Panc1 (cell line): Measurements from ENCODE around the gene SCN8A. TPM values are rescaled to one million over a fixed set of nuclear protein-coding genes. Genes with fewer than 3 reads are reported as not detected.

Source experiments
- ATAC-seq: fragments of 200-7000 bp; cut with Tn5 transposase; 2 replicates; pipeline ENCODE4 v1.9.1; 2020; ENCODE audit warnings: mild to moderate bottlenecking, moderate library complexity
- BruUV-seq: library from RNA; stranded (reverse); fragments of 400-500 nt; replicated peaks from 2 replicates; lab custom pipeline; 2021; lab: Mats Ljungman, UMichigan
- CTCF ChIA-PET: fragments of 300-600 bp; sonication (Branson Sonifier 250); formaldehyde crosslinking; loops from one replicate; lab custom pipeline; 2022; ENCODE audit warnings: antibody characterized with exemption; lab: Charles Lee
- POLR2A ChIA-PET: fragments of 300-600 bp; sonication (Branson Sonifier 250); formaldehyde crosslinking; loops from one replicate; lab custom pipeline; 2022; ENCODE audit warnings: antibody characterized with exemption; lab: Charles Lee
- DNase-seq: peaks from one replicate; pipeline ENCODE4 v3.0.0-alpha.2; 2010; ENCODE audit warnings: low read depth, low spot score
- H3K27ac ChIP-seq: 2 replicates; pipeline ENCODE4 v1.5.1; 2011; ENCODE audit warnings: mild to moderate bottlenecking, low read length, inconsistent platforms
- H3K27me3 ChIP-seq: fragments of 200-500 bp; sonication (Bioruptor generic); 2 replicates; pipeline ENCODE4 v1.6.0; 2014; ENCODE audit warnings: low read length, inconsistent platforms; ENCODE audit not compliant: control insufficient read depth, insufficient read depth
- H3K36me3 ChIP-seq: fragments of 200-500 bp; sonication (Bioruptor generic); 2 replicates; pipeline ENCODE4 v1.5.1; 2014; ENCODE audit warnings: inconsistent platforms, mild to moderate bottlenecking, low read length, moderate library complexity; ENCODE audit not compliant: control insufficient read depth, insufficient read depth
- H3K4me1 ChIP-seq: 2 replicates; pipeline ENCODE4 v1.5.1; 2011; ENCODE audit warnings: inconsistent platforms, mild to moderate bottlenecking, low read length, moderate library complexity; ENCODE audit not compliant: control insufficient read depth, insufficient read depth
- H3K4me3 ChIP-seq, 2 experiments: 2 replicates each; pipeline ENCODE4 v1.5.1; 2011 to 2012; ENCODE audit warnings: low read depth in 2 of 2, low read length in 2 of 2, mild to moderate bottlenecking in 2 of 2, inconsistent platforms in 1 of 2, moderate library complexity in 1 of 2
- H3K9me3 ChIP-seq: fragments of 200-500 bp; sonication (Bioruptor generic); 2 replicates; pipeline ENCODE4 v1.5.1; 2014; ENCODE audit warnings: low read depth, mild to moderate bottlenecking, inconsistent platforms, low read length, moderate library complexity; ENCODE audit not compliant: control insufficient read depth, insufficient read depth
- POLR2AphosphoS5 ChIP-seq: IDR thresholded peaks from 2 replicates; pipeline ENCODE4 v1.6.1; 2012; ENCODE audit warnings: mild to moderate bottlenecking, low read depth, low read length, moderate library complexity
- SIN3A ChIP-seq: IDR thresholded peaks from 2 replicates; pipeline ENCODE4 v1.6.1; 2012; ENCODE audit warnings: low read depth, mild to moderate bottlenecking, low read length, moderate library complexity, borderline replicate concordance; ENCODE audit not compliant: insufficient read depth
- TCF7L2 ChIP-seq: IDR thresholded peaks from 2 replicates; pipeline ENCODE4 v1.6.1; 2011; ENCODE audit warnings: mild to moderate bottlenecking, low read depth, low read length, inconsistent platforms
- in situ Hi-C: cut with HindIII; loops from 2 replicates; pipeline ENCODE4 v1.10.0; 2016; ENCODE audit warnings: low sequenced_read_pairs, low pct_unique_long_range_greater_than_20kb
- intact Hi-C: fragments of 100-400 bp; cut with micrococcal nuclease; formaldehyde crosslinking; loops from one replicate; pipeline ENCODE4 v1.10.0; 2022; ENCODE audit not compliant: unreplicated experiment
- total RNA-seq: library from RNA; stranded (reverse); gene quantifications from one replicate; pipeline ENCODE4 v1.2.1, GENCODE V29; 2021; ENCODE audit not compliant: unreplicated experiment
- TF ChIP-seq, protein P1 (sequence below): fragments of 450-650 bp; IDR thresholded peaks from 2 replicates; pipeline ENCODE4 v1.5.1; 2017; ENCODE audit warnings: mild to moderate bottlenecking
- TF ChIP-seq, protein P2 (sequence below), 2 experiments: IDR thresholded peaks; 2 replicates each; pipeline ENCODE4 v1.6.1; 2011 to 2012; ENCODE audit warnings: low read depth in 2 of 2, control low read depth in 1 of 2, low read length in 1 of 2, mild to moderate bottlenecking in 1 of 2, moderate library complexity in 1 of 2; ENCODE audit not compliant: insufficient read depth in 1 of 2

SCN8A gene
- total RNA-seq, 1 experiment from 2014 or later, result 8.6 TPM

DNA sequence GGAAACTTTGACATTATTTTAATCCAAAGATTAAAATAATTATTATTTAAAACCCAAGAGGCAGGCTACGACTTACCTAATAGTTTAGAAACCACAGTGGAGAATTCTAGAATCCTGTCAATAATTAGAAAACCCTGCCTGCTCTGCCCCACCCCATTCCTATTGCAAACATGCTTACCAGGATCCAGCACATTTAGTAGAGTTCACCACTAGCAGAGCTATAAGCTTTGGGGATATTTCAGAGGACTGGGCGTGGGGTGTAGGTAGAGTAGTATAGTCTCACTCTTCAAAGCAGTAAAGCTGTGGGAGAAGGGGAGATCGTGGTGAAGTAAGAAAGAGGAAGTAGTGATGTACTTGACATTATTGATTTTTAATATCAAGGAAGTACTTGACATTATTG is 157.2 kb downstream of the SCN8A start:
- TF ChIP-seq TCF7L2 (no peak), SIN3A (no peak), POLR2AphosphoS5 (no peak)
- TF ChIP-seq, protein P1, sequence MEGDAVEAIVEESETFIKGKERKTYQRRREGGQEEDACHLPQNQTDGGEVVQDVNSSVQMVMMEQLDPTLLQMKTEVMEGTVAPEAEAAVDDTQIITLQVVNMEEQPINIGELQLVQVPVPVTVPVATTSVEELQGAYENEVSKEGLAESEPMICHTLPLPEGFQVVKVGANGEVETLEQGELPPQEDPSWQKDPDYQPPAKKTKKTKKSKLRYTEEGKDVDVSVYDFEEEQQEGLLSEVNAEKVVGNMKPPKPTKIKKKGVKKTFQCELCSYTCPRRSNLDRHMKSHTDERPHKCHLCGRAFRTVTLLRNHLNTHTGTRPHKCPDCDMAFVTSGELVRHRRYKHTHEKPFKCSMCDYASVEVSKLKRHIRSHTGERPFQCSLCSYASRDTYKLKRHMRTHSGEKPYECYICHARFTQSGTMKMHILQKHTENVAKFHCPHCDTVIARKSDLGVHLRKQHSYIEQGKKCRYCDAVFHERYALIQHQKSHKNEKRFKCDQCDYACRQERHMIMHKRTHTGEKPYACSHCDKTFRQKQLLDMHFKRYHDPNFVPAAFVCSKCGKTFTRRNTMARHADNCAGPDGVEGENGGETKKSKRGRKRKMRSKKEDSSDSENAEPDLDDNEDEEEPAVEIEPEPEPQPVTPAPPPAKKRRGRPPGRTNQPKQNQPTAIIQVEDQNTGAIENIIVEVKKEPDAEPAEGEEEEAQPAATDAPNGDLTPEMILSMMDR, result no peak
- TF ChIP-seq, protein P2, sequence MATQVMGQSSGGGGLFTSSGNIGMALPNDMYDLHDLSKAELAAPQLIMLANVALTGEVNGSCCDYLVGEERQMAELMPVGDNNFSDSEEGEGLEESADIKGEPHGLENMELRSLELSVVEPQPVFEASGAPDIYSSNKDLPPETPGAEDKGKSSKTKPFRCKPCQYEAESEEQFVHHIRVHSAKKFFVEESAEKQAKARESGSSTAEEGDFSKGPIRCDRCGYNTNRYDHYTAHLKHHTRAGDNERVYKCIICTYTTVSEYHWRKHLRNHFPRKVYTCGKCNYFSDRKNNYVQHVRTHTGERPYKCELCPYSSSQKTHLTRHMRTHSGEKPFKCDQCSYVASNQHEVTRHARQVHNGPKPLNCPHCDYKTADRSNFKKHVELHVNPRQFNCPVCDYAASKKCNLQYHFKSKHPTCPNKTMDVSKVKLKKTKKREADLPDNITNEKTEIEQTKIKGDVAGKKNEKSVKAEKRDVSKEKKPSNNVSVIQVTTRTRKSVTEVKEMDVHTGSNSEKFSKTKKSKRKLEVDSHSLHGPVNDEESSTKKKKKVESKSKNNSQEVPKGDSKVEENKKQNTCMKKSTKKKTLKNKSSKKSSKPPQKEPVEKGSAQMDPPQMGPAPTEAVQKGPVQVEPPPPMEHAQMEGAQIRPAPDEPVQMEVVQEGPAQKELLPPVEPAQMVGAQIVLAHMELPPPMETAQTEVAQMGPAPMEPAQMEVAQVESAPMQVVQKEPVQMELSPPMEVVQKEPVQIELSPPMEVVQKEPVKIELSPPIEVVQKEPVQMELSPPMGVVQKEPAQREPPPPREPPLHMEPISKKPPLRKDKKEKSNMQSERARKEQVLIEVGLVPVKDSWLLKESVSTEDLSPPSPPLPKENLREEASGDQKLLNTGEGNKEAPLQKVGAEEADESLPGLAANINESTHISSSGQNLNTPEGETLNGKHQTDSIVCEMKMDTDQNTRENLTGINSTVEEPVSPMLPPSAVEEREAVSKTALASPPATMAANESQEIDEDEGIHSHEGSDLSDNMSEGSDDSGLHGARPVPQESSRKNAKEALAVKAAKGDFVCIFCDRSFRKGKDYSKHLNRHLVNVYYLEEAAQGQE (IDR thresholded peaks at IDR 0.05; ENCODE audit: insufficient read depth in 1 of 2, low read depth in 2 of 2, low read length in 1 of 2), result no peak
- no peak for ATAC-seq
- no peak for DNase-seq
- CTCF ChIA-PET, result no interaction called here
- POLR2A ChIA-PET, result no interaction called here
- in situ Hi-C loops (no loop called here), intact Hi-C loops (no loop called here)
- Histone ChIP-seq H3K9me3 (no peaks in the 10 kb centered on the region), H3K27me3 (no peaks in the 10 kb centered on the region), H3K4me1 (no peaks in the 10 kb centered on the region), H3K4me3 (no peak overlapping the region), H3K36me3 (no peaks in the 10 kb centered on the region), H3K27ac (no peak overlapping the region)
- no TSS peak for BruUV-seq

- Histone ChIP-seq H3K4me1 (no peaks in the 10 kb centered on the region), H3K4me3 (no peak overlapping the region), H3K27ac (no peak overlapping the region), H3K36me3 (no peaks in the 10 kb centered on the region), H3K27me3 (no peaks in the 10 kb centered on the region), H3K9me3 (no peaks in the 10 kb centered on the region)
- DNase-seq (no peak), ATAC-seq (no peak)
- ChIA-PET POLR2A (no interaction called here), CTCF (no interaction called here)
- in situ Hi-C loops, result no loop called here
- no TSS peak for BruUV-seq
- no peak for TF ChIP-seq POLR2AphosphoS5
- intact Hi-C loops, result no loop called here
Observed at GRCh38 chr12:51749206-51749985, 158.4 kb downstream of the SCN8A start.

- TF ChIP-seq POLR2AphosphoS5, result no peak
- TF ChIP-seq TCF7L2, result no peak
- TF ChIP-seq SIN3A, result no peak
- TF ChIP-seq, protein P2 (IDR thresholded peaks at IDR 0.05; ENCODE audit: insufficient read depth in 1 of 2, low read depth in 2 of 2, low read length in 1 of 2), result no peak
- TF ChIP-seq, protein P1, result no peak
- ChIA-PET POLR2A (no interaction called here), CTCF (no interaction called here)
- Histone ChIP-seq H3K27ac (no peak overlapping the region), H3K4me3 (no peak overlapping the region), H3K36me3 (no peaks in the 10 kb centered on the region), H3K27me3 (no peaks in the 10 kb centered on the region), H3K4me1 (no peaks in the 10 kb centered on the region), H3K9me3 (no peaks in the 10 kb centered on the region)
- DNase-seq, result no peak
- no peak for ATAC-seq
- in situ Hi-C loops, result no loop called here
- BruUV-seq, result no TSS peak
- intact Hi-C loops, result no loop called here
Observed at GRCh38 chr12:51749986-51750317, 158.9 kb downstream of the SCN8A start.
